HG03280 (cell line): Measurements from ENCODE around the gene PDGFRB.

Experiments
- ATAC-seq: cut with Tn5 transposase; IDR thresholded peaks from one replicate; pipeline ENCODE4 v1.9.1; 2021; ENCODE audit warnings: mild to moderate bottlenecking, moderate library complexity; ENCODE audit not compliant: unreplicated experiment

PDGFRB gene

GRCh38 chr5:150164211-150164980, 8.8 kb upstream of the PDGFRB start:
- no peak for ATAC-seq

GRCh38 chr5:150163547-150164059, 8.0 kb upstream of the PDGFRB start:
- ATAC-seq, result no peak

GRCh38 chr5:150163035-150163434, 7.4 kb upstream of the PDGFRB start:
- ATAC-seq, result no peak

GRCh38 chr5:150162142-150162513, 6.5 kb upstream of the PDGFRB start:
- ATAC-seq, result no peak

GRCh38 chr5:150161242-150162141, 5.8 kb upstream of the PDGFRB start:
- ATAC-seq, result peak; percentile 79

- no peak for ATAC-seq
Observed at GRCh38 chr5:150160448-150161081, 4.9 kb upstream of the PDGFRB start.

GRCh38 chr5:150159741-150160179, 4.1 kb upstream of the PDGFRB start:
- no peak for ATAC-seq

- ATAC-seq, result no peak
Observed at GRCh38 chr5:150159031-150159430, 3.4 kb upstream of the PDGFRB start.

GRCh38 chr5:150158170-150158949, 2.7 kb upstream of the PDGFRB start:
- ATAC-seq, result no peak

GRCh38 chr5:150157168-150157567, 1.5 kb upstream of the PDGFRB start:
- ATAC-seq, result no peak

- ATAC-seq, result no peak
Observed at GRCh38 chr5:150156540-150156939, 895 bp upstream of the PDGFRB start.

GRCh38 chr5:150156027-150156368, 353 bp upstream of the PDGFRB start:
- ATAC-seq, result no peak

- ATAC-seq, result no peak
Observed at GRCh38 chr5:150154618-150155128, 972 bp downstream of the PDGFRB start.

GRCh38 chr5:150153957-150154617, 1.6 kb downstream of the PDGFRB start:
- no peak for ATAC-seq

GRCh38 chr5:150153483-150153882, 2.2 kb downstream of the PDGFRB start:
- ATAC-seq, result no peak

GRCh38 chr5:150152636-150153462, 2.8 kb downstream of the PDGFRB start:
- ATAC-seq, result no peak

GRCh38 chr5:150149618-150150017, 6.0 kb downstream of the PDGFRB start:
- no peak for ATAC-seq

GRCh38 chr5:150148117-150148927, 7.3 kb downstream of the PDGFRB start:
- ATAC-seq, result no peak
